Mucosa of gallbladder (tissue), 1 donor: ENCODE results near the gene GXYLT2. TPM values are rescaled to one million over a fixed set of nuclear protein-coding genes. Genes with fewer than 3 reads are reported as not detected.
A peak's percentile ranks its signal among the peaks of the same experiment; 100 is the strongest.
"Not testable (repeated sequence)": the region's sequence is repeated elsewhere in the genome, so short reads cannot be mapped to it uniquely, and the experiment has no call there.

Source experiments
- DNase-seq: peaks from one replicate; pipeline ENCODE4 v3.0.0-alpha.2; 2020; ENCODE audit warnings: low spot score
- total RNA-seq: library from RNA; stranded (reverse); gene quantifications from one replicate; pipeline ENCODE4 v1.2.1, GENCODE V29; 2021
- donor health status: DM: no; HTN: no; CAD: no.

Gene GXYLT2
- total RNA-seq, 1 donor from 2014 or later, result 12.1 TPM

DNA sequence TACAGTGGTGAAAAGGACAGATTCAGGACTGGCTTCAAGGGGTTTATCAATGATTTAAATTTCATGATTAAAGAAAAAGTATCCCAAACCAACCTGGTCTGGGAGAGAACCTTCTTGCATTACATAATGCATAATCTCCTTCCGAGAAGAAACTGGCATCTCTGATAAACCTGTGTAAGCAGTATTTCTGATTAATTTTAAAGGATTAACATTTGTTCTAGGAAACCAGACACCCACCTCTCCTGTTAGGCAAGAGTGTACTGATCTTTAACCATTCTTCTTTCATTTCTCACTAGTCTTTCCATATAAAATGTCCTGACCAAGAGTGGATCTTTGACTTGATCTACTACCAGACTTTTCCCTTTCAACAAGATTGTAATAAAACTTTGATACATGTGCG, 85.9 kb downstream of the GXYLT2 start:
- DNase-seq, result no peak

DNA sequence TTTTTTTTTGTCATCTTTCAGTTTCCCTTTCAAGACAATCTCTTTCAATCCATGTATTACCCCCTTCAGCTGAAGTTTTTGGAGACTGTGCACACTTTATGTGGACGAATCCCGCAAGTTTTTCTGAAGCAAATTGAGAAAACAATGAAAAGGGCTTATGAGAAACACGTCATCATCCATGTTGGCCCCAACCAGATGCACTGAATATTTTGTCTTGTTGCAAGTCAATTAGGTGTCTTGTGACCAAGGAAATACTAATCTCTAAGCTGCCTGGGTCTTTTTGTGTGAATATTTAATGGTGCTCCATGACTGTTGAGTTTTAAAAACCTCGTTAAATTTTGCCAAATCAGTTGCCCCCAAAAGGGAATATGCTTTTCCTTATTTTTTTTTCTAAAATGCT, 87.1 kb downstream of the GXYLT2 start:
- no peak for DNase-seq

DNA sequence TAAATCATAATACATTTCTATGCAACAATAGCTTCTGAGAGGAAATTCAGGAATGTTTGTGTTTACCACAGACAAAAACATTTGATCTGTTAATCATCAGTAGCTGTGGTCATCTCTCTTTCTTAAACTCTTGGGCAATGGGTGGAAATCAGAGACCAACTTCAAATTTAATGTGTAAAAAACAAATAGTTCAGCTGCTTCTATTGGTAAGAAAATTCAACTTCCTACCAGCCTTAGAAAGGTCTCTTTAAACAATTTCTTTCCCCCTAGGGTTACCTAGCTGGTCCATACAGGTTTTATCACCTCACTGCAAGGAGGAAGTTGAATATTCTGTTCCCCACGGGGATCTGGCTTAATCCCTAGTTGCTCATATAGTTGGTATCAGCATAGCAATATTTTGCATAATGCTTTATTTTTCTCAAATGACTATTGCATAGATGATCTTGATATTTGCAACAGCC, 88.5 kb downstream of the GXYLT2 start:
- DNase-seq, result no peak

DNA sequence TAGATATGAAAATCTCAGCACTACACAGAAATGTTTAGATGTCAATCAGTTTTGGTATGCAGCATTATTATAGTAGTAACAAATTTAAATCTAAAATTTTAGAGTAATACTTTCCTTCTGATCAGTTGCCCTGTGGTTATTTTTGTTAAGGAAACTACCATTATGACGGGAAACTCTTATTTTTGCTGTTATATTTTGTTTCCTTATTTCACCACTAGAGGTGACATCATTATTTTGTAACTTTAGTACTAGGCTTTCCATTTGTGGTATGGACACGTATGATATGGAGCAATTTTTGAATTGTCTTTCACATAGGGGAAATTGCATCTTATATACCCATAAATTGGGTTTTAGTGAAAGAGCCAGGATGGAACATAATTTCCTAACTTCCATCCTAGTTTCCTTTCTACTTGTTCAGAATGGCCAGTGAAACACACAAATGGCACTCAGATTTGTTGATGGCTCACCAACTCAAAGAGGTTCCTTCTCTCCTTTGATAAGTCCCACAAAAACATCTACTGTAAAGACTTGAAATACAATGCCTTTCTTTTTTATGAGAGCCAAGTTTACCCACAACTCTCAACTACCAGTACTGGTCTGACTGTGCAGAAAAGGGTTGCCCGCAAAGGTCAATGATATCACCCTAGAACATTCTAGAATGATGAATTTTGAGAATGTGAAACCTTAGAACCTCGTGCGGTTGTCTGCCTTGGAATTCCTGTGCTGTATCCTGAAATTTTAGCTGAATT, 89.4 kb downstream of the GXYLT2 start:
- DNase-seq, result no peak

DNA sequence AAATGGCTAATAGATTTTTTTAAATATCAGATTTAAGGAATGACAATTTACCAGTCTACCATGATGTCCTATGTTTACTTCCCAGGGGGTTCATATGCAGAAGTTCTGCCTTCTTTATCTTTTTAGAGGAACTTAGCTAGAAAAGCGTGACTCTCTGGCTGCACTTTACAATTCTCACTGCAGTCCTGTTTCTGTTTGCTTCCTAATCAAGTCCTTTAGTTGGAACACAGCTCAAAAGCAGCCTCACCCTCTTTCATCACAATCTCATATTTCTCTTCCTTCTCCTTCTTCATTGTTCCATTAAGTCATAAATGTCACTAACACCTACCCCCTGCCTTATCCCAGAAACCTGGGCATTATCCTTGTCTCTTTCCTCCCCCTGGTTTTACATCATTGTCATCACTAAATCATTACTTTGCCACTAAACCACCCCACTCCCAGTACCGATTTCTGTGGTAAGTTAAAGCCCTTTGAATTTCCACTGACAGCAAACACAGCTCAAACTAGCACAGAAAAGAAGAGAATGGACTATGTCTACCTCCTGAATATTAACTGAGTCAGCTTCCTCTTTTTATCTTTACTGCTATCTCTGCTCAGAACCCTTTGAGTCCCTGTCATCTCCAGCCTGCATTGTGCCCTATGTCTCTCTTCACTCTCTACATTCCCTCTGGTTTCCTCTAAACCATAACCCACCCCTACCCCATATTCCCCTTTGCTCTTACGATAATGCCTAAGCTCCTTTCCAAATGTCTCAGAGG, 94.9 kb downstream of the GXYLT2 start:
- no peak for DNase-seq

DNA sequence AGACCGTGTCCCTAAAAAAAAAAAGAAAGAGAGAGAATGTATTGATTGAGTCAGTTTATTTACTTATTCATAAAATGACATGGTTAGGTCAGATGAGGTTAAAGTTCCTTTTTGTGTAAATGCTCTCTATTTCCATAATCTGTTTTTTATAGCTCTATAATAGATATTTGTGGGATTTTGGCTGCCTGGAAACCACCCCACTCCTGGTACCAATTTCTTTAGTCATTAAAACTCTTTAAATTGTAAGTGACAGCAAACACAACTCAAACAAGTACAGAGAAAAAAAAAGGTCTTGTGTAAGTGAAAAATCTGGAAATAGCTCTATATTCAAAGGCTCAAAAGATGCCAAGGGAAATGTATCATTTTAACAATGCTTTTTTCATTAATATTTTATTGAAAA, 97.7 kb downstream of the GXYLT2 start:
- no peak for DNase-seq

DNA sequence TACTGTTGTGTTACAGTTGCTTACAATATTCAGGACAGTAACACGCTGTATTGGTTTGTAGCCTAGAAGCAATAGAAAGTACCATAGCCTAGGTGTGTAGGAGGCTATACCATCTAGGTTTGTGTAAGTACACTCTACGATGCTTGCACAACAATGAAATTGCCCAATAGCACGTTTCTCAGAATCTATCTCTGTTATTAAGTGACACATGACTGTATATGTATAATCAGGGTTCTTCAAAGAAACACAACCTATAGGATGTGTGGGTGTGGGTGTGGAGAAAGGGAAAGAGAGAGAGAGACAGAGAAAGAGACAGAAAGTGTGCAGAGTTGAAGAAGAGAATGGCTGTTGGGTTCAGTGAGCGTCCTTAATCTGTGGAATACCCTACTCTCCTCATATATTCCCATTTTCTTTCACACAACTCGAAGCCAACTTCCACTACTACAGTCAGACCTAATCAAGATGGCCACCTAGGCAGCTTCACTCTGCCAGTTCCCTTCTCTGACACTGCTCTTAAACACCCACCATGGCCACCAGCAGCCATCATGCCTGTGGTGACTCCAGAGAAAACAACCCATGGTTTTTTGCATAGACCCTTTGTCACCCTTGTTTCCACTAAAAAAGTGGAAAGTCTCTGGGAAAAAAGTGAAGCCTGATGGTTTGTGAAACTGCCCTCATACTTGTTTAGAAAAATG, 103.0 kb downstream of the GXYLT2 start:
- no peak for DNase-seq

DNA sequence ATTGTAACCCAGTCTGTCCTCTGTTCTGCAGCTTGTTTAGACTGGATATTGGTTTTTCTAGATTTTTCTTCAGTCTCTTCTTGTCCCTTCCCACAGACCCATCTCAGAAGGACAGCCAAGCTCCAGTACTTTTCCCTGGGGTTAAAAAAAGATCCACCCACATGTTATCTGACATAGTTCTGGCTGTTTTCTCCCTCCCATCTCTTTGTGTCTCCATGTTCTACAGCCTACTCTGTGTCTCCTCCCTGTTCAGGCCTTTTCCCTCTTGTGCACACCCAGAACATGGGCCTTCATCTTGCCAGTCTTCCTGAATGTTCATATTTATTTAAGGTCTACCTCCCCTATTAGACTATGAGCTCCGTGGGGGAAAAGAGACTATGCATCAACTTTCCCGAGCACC, 103.7 kb downstream of the GXYLT2 start:
- DNase-seq, result no peak

DNA sequence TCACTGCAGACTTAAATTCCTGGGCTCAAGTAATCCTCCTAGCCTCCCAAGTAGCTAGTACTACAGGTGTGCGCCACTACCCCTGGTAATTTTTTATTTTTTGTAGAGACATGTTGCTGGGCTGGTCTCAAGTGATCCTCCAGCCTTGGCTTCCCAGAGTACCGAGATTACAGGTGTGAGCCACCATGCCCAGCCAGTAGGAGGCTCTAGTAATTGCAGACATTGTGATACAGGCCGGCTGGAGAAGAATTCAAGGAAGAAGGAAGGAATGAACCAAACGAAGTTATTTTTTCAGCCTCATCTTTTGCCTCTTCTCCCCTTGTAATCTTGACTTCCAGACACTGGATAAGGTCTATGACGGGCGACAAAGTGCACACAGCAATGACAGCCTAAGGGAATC, 105.5 kb downstream of the GXYLT2 start:
- no peak for DNase-seq

DNA sequence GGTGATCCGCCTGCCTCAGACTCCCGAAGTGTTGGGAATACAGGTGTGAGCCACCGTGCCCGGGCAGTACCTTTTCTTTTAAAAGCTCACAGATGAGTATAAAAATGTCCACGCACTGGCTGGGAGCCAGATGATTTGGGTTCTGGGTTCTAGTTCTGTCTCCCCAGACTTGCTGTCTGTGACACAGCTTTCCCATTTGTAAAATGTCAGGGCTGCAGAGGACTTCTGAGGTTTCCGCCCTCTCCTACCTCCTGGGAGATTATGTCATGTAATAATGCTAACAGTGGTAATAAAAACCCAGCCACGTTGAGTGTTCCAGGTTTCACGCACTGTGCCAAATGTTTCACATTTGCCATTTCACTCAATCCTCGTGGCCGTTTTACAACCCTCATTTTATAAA, 107.5 kb downstream of the GXYLT2 start:
- DNase-seq, result no peak

DNA sequence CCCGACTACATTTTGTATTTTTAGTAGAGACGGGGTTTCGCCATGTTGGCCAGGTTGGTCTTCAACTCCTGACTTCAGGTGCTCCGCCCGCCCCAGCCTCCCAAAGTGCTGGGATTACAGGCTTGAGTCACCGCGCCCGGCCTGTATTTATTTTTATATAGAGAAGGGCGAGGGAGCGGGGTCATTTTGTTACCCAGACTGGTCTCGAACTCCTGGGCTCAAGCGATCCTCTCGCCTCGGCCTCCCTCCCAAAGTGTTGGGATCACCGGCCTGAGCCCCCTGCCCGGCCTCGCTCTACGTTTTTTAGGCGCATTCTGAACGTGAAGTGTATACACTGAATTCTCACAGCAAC, 108.3 kb downstream of the GXYLT2 start:
- DNase-seq, result no peak

DNA sequence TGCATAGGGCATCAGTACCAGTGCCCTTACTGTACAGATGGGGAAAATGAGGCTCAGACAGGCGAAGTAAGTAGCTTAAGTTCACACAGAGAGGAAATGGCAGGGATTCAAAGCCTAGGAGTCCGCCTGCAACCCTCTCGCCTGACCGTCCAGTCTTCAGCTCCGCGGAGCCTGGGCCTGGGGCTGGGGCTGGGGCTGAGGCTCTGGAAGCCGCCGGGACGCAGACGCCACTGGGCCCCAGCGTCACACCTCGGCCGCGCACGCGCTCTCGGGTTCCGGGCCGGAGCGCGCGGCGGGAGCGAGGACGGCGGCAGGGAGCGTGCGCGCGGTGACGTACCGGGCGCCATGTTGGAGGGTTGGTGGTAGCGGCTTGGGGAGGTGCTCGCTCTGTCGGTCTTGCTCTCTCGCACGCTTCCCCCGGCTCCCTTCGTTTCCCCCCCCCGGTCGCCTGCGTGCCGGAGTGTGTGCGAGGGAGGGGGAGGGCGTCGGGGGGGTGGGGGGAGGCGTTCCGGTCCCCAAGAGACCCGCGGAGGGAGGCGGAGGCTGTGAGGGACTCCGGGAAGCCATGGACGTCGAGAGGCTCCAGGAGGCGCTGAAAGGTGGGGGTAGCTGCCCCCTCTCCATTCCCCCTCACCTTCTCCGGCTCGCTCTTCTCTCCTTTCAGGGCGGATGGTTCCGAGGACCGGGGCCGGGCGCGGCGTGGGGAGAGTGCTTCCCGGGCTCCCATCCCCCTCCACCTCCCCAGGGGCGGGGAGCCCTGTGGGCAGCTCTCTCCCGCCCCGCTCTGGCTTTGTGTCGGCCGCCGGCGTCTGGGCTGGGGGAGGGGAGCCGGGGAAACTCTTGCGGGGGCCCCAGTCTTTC, 108.9 kb downstream of the GXYLT2 start, which contains the start of gene PPP4R2:
PPP4R2 (plus strand) TSS at position 339 of the 861 bp plus-strand sequence; CDS start at position 566, 227 bp downstream.
- peak; percentile 88 for DNase-seq

DNA sequence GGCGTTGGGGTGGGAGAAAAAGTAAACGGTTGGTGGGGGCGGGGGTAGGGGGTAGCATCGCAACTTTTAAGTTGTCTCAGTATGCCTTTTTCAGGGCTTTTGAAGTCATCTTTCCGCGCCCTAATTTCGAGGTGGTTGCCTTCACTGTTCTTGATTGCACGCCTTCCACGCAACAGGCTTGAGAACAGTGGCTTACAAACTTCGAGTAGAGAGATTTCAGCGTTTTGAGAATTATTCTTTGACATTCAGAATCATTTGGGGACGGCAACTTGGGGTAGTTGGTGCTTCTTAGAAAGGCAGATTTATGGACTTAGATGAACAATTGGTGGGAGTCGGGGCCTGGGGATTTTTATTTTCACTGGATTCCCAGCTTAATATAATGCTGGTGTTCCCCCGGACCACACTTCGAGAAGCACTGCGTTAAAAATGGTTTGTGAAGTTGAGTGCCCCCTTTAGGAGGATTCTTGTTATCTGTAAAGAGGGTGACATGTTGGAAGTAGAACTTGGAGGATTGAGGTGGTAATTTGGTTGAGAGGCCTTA, 109.6 kb downstream of the GXYLT2 start:
- peak; percentile 15 for DNase-seq

DNA sequence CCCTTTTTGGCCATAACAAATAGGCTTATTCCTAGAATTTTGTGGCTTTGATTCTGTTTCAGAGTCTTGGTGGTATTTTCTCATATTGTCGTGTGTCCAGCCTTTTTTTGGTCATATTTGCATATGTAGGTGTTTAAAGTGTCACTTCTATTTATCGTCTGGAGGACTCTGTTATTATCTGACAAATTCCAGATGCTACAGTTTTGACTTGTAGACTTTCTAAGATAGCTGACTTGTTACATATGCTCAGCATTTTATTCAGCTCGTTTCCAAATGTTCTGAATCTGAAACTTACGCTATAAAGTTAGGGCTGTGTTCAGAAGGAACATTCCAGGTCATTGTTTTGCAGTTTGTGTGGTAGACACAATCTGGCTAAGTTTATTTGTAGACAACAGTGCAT, 110.6 kb downstream of the GXYLT2 start:
- no peak for DNase-seq

DNA sequence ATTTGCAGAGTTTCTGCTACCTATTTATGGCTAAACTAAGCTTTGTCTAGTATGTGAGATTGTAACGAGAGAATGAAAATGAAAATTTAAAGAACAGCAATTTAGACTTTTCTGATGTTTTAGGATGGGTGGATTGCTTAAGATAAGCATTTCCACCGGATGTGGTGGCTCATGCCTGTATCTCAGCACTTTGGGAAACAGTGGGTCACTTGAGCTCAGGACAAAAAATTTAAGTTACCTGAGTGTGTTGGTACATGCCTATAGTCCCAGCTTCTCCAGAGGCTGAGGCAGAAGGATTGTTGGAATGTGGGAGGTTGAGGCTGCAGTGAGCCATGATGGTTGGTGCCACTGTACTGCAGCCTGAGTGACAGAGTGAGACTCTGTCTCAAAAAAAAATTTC, 112.1 kb downstream of the GXYLT2 start:
- DNase-seq, result no peak

DNA sequence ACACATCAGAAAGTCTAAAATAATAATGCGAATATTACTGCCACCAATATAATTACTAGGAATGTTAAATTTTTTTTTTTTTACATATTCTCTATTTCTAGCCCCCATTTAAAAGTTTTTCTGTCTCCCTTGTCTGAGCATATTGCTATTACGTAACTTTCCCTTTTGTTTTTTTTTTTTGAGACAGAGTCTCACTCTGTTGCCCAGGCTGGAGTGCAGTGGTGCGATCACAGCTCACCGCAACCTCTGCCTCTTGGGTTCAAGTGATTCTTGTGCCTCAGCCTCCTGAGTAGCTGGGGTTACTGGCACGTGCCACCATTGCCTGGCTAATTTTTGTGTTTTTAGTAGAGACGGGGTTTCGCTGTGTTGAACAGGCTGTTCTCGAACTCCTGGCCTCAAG, 115.2 kb downstream of the GXYLT2 start:
- not testable (repeated sequence) for DNase-seq

DNA sequence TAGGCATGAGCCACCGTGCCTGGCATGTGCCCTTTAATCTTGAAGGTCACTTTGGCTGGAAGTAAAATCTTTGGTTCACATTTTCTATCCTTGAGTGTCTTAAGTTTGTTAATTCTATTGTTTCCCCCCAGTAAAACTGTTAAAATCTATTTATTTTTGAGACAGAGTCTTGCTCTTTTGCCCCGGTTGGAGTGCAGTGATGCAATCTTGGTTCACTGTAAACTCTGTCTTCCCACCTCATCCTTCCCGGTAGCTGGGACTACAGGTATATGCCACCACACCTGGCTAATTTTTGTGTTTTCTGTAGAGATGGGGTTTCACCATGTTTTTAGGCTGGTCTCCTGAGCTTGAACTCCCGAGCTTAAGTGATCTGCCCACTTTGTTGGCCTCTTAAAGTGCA, 116.5 kb downstream of the GXYLT2 start:
- DNase-seq, result no peak

DNA sequence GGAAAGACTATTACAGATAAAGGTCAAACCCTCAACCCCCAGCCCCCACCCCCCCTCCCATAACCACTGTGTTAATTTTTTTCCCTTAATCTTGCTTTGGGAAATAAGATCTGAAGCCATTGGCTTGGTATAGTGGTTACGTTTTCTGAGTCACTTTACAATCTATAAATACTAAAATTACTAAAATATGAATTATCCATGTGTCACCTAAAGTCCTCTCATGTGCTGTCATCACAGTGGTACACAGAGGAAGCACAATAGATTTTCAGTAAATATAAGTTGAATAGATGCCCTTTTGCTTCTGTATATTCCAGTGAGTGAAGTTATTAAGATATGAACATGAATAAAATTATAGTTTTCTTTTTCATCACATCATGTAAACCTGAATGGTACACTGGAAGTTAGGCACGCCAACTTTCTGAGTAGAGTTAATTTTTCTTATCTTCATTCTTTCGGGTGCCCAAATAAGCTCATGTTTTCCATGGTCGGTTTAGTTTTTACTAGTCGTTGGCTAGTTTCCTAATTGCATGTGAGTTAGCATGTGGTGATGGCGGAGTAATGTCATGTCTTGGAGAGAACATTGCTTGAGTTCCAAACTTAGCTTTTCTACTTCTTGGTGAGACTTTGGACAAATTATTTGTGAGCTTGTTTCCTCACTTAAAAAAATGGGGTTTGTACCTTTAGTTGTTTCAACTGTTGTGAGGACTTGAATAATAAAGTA, 120.3 kb downstream of the GXYLT2 start:
- no peak for DNase-seq

DNA sequence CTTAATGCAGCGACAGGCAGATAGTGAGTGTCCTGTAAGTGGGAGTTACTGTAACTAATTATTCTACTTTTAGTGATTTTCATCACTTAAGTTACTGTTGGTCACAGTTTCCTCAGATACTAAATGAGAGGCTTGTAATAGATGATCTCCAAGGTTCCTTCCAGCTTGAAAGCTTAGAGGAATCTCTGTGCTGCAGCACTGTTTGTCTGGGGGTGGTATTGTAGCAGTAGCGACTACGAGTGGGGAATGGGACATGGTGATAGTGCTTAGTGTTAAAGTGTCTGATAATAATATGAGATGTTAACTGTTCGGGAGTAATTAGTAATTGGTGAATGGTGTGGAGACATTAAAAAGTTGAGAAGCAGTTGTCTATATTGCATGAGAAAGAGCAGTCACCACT, 121.2 kb downstream of the GXYLT2 start:
- no peak for DNase-seq

DNA sequence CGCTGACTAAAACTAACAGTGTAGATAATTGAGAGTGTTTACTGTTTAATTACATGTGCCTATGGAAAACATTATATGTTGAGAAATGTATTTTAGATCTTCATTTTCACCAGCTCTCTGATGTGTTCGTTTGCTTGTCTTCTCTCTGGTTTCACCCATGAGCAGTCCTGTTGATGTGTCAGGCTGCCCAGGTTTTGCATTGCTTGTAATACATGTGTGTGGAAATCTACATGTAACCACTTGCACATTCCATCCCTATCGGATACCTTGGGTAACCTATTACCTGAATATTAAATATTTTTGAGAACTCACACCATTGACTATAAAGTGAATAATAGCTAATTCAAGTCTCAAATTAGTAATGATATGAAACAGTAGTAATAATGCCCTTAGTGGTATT, 121.9 kb downstream of the GXYLT2 start:
- DNase-seq, result no peak

DNA sequence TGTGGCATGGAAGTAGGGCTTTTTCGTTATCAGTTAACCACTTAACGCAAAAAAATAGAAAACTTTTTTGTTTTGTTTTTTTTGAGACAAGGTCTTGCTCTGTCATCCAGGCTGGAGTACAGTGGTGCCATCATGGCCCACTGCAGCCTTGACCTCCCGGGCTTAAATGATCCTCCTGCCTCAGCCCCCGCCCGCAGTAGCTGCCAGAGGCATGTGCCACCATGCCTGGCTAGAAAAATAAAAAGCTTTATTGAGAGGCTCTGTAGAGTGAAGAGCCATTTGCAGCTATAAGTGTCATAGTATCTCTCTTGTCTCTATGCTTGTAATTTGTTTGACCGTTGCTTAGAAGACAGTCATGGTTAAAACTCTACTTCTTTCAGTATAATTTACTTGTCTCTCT, 122.3 kb downstream of the GXYLT2 start:
- no peak for DNase-seq
